CD4-positive, alpha-beta T cell treated with Interleukin-10 for 1 hour (primary cell): ENCODE measurements around the gene C3orf52.

ENCODE experiments used
- DNase-seq: peaks from one replicate; pipeline ENCODE4 v3.0.0-alpha.2; 2020

Gene C3orf52

GRCh38 chr3:112136959-112137693 lies 50.9 kb downstream of the C3orf52 start:
- DNase-seq, result peak; percentile 66

GRCh38 chr3:112137781-112138180 lies 51.6 kb downstream of the C3orf52 start:
- no peak for DNase-seq

GRCh38 chr3:112138219-112138969 lies 52.2 kb downstream of the C3orf52 start:
- no peak for DNase-seq

GRCh38 chr3:112140584-112140983 lies 54.4 kb downstream of the C3orf52 start:
- no peak for DNase-seq

- no peak for DNase-seq
These were observed 55.1 kb downstream of the C3orf52 start for GRCh38 chr3:112141293-112141692.

- DNase-seq, result no peak
These were observed 57.1 kb downstream of the C3orf52 start for GRCh38 chr3:112143251-112143650.

GRCh38 chr3:112143689-112144088 lies 57.5 kb downstream of the C3orf52 start:
- no peak for DNase-seq

- DNase-seq, result no peak
These were observed 62.9 kb downstream of the C3orf52 start for GRCh38 chr3:112149136-112149535.

GRCh38 chr3:112167758-112168157 lies 81.6 kb downstream of the C3orf52 start:
- DNase-seq, result no peak
